ENCODE results near the gene PGAP3.

PGAP3 gene

DNA sequence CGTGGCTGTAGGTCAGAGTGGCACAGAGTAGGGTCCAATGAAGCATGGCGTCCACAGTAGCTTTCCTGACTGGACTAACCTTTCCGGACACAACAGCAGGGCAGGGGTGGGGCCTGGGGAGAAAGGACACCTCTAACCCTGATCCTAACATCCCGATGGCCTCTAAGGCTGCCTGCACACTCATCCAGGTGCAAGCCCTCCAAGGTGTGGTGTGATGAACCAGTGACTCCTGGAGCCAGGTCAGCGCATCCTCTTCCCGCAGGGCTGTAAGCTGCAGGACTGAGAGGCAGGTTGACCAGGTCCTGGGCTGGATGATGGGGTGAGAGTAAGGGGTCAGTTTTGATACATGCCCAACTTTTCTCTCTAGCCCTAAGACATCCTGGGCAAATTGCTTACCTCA lies 8.9 kb upstream of the PGAP3 start:
- DNase-seq: no peak

DNA sequence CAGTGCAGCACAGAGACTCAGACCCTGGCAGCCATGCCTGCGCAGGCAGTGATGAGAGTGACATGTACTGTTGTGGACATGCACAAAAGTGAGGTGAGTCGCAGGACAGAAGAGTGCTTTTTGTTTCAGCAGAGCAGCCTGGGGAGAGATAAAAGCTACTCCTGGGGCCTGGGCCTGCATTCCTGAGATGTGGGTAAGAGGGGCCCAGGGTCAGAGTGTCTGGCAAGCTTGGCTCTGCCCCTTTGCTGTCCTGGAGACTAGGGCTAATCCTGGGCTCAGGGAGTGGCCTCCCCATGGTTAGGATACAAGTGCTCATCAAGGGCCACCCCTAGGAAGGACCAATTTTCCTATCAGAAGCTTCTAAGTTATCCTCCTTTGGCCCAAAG lies 7.2 kb upstream of the PGAP3 start:
- no peak for DNase-seq

DNA sequence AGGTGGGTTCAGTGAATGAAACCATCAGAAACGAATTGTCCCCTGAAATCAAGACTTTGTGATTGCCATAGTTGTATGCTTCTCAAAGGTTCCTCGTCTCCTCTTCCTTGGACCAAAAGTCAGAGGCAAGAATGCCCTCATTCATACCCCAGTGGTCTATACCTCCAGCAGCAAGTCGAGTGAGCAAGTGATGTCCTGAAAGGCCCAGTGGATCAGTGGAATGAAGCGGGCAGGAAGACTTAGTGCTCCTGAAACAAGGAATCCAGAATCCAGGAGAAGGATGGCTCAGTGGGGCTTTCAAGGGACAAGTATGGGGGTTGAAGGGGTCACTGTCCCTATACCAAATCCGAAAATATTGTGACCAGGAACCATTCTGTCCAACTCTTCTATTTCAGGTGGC lies 6.7 kb upstream of the PGAP3 start:
- DNase-seq: no peak

DNA sequence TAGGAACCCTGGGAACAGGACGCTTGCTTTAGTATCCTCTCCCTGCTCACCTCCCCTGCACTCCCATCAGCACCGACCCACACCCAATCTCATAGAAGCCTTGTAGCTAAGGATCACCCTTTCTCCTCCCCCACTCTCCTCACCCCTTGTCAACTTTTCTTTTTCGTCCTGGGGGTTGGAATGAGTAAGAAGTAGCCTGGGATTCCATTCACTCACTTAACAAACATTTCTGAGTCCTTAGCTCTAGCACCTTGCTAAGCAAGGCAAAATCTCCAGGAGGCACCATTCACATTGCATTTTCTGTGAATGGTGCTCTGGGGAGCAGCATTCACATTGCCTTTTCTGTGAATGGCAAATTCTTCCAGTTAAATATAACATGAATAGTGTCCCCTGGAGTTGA lies 1.1 kb upstream of the PGAP3 start:
- no peak for DNase-seq

DNA sequence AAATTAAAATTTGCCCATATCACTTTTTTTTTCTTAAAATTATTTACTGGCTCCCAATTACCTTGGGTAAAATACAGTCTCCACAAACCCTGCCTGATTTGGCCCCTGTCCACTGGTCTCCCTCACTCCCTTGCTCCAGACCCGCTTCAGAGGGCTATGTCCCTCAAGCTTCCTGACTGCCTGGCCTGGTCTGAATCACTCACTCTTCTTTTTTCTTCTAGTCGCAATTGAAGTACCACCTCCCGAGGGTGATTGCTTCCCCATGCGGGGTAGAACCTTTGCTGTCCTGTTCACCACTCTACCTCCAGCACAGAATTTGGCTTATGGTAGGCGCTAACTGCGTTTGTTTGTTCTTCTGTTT lies 598 bp upstream of the PGAP3 start:
- DNase-seq: no peak

DNA sequence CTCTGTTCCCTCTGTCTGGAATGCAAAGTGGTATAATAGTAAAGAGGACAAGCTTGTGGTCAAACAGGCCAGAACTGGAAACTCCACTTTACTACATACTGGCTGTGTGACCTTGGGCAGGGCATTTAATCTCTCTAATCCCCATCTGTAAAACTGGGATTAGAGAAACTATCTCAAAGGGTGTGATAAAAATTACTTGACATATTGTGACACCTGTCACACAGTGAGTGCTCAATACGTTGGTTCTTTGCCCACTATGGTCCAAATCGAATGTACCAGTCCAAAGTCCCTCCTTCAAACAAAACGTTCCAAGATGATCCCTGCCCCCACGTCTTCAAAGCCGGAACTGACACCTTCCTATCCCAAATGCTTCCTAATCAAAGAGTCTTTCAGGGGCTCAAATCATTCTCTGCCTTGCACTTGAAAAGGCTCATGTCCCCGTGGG lies 734 bp downstream of the PGAP3 start:
- DNase-seq: no peak

DNA sequence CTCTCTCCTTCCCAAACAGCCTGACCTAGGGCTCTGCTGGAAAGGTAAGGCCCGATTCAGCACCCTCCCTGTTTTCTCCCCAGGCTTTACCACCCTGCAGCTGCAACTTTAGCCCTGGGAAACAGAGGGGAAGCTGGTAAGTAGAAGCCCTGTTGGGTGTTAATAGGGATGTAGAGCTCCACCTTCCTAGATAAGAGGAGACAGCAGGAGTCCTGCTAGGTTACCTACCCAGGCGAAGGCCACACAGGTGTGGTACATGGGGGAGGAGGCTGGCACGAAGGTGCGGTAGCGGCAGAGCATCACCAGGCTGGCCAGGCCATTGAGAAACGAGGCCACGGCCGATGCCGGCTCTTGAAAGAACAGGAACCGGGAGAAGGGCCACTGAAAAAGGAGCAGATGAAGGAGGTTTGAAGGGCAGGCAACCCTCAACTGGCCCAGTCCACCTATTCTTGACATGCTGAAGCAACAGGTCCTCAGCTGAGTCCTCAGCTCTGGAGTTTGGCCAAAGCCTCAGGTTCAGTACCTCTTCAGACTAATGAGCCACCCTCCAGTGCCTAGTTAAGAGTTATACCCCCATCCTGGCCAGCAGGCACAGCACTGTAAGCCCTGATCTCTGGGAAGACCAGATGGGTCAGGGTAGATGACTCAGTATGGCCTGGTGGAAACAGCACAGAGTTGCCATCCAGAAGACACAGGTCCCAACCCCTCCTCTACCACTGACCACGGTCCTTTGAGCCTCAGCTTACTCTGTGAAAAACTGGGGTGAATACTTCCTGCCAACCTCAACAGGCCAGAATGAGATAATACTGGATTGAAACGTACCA lies 3.3 kb downstream of the PGAP3 start:
- DNase-seq: no peak

DNA sequence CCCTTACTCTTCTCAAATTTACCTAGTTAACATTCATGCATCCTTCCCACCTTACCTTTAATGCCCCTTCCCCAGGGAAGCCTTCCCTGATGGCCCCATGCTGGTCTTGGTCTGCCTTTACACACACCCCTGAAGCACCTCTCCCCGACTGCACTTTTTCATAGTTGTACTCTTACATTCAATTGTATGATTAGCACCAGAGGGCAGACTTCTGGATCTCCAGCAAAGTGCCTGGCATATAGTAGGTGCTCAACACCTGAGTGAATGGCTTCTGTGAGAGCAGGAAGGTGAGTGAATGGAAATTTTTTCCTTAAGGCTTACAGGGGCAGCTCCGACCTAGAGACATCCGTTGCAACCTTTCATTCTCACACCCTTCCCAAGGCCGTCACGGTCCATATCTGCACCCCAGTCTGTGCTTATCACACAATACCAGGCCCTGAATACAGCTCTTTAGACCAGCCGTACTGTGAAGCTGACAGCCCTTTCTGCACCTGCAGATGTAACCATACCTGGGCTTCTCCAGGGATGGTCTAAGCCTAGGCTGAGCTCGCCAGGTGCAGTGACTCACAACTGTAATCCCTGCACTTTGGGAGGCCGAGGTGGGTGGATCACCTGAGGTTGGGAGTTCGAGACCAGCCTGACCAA lies 4.4 kb downstream of the PGAP3 start:
- no peak for DNase-seq

DNA sequence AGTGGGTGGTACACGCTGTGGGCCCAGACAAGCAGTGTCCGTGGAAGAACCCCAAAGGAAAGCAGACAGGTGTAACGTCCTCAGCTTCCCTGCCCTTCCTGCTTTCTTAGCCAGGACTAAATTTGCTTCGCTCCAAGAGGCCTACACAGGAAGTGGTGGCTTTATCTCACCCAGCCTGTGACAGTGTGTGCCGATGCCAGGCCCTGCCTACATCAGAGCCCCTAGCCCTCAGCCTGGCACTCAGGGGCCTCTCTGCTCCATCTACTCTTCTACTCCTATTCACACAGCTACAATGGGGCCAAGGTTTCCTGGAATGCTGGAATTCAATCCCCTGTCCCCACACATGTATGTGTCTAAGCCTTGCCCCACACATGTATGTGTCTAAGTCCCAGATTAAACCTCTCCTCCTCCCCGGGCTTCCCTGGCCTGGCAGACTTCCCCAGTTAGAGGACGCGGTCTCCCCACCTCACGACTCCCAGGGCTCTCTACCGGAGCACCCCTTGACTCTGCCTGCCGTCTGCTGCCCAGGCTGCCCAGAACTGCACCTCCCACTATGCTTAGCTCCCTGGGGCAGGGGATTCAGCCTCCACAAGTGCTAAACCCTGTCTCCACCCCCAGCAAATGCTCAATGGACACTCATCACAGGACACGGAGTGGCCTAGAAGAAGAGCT lies 8.2 kb downstream of the PGAP3 start:
- DNase-seq: peak; percentile 35

DNA sequence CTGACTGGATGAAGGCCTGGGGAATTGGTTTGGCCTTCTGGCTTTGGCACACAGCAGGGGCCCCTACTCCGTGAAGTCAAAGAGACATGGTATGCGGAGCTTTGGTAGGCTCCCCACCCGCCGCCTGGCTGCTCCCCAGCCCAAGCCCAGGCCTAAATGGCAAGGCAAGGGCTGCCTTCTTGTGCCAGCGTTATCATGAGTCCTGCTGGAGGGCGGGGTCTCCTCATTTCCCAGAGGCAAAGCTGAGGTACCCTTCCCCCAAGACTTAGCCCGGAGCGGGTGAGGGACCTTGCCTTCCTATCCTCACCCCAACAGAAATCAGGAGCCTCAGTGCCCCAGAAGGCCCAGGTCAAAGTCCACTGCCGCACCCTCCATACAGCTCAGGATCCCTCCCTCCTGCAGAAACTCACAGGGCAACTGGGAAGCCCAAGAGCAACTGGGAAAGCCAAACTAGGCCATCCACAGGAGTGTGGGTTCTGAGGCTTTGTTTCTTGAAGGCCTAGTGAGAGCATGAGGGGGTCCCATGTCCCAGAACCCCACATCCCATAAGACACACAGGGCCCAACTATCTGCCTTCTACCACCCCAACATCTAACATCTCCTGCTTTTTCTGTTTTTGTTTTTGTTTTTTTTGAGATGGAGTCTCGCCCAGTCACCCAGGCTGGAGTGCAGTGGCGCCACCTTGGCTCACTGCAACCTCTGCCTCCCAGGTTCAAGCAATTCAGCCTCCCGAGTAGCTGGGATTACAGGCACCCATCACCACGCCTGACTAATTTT lies 9.3 kb downstream of the PGAP3 start:
- no peak for DNase-seq

DNA sequence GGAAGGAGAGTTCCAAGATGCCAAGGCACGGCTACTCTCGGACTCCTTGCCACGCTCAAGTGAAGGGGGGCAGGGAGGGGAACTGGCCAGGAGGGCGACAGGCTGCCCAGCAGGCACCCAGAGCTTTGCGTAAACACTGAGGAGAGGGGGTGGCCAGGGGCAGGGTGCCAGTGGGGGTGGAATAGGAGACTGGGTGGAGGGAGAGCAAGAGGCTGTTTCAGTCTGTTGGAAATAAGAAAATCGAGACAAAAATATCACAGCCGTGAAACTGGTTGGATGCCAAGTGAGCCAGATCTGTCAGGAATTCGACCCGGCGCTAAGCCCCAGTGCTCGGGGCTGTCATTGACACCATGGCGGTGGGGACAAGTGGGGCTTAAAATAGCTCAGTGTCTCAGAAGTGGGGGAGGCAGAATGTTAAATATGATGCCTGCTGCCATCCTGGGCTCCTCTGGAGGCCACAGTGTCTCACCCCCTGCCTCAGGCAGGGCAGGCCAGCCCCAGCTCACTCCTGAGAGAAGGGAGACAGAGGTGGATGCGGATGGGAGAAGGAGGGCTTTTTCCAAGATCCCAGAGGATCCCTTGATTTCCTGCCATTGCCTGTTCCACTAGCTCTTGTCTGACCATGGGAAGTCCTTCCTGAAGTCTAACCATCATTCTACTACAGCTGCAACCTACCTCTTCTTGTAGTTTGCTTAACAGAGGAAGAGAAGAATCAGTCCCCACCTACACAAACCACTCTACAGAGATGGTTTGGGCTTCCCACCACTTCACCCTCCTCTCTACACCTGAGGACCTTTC lies 10.1 kb downstream of the PGAP3 start:
- no peak for DNase-seq

DNA sequence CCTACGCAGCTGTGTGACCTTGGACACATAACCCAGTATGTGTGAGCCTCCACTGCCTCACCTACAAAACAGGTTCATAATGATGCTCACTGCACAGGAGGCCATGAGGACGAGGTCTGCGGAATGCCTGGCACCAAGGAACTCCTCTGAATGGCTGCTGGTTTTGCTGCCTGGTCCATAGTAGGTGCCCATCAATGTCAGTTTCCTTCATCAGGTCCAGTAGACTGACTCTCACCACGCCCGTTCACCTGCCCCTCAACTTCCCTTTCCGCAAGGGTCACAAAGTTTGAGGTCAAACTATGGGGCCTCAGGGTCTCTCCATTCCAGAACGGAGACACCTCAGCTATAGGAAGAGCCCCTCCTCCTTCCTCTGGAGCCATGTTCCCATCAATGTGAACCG lies 10.8 kb downstream of the PGAP3 start:
- DNase-seq: no peak

DNA sequence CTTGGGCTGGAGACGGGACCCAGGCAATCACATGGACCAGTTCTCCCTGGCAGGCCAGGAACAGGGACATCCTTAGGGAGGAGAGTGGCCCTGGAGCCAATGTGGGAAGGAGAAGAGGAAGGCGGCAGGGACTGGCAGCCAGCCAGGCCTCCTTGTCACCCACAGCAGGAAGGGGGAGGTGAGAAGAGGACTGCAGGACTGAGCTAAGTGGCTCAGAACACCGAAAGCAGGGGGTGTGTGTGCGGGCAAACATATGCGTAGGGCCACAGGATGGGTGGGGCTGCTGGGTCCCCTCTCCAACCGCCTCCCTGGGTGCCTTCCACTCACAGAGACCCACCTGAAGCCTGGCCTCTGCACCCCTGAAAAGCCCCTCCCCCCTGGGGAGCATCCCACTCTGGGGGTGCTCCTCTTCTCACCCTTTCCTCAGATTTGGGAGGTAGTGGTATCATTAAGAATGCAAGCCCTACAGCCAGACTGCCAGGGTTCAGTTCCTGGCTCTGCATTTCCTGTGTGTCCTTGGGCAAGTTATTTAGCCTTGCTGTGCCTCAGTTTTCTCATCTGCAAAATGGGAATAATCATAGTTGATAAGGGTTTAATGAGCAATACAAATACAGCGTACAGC lies 11.5 kb downstream of the PGAP3 start:
- DNase-seq: peak; percentile 35

DNA sequence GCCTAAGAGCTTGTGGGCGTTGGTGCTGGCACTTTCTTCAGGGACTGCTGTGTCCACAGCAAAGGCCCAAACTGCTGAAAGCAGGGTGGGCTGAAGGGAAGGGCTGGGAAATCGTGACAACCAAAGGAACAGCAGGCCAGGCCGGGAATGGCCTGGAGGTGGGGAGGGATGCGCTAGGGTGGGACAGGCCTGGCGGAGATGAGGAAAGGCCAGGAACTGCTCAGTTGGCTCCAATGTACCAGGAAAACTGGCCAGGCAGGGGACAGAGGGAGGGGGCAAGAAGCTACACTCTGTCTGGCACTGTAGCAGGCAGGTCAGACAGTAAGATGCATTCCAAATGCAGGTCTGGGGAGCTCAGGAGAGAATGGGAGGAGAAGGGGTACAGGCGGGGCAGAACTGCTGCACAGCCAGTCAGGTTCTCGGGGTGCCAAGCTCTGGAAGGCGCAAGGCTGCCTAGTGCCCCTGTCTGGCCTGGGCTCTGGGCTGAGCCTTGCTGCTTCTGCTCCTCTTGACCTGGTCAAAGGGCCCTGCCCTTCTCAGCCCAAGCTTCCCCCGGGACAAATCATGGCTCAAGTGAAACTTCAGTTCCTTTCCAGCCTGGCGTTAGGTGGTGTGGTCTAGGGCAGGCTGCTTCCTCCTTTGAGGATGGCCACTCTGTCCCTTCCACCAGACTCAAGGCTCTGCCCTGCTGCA lies 12.3 kb downstream of the PGAP3 start:
- DNase-seq: no peak

DNA sequence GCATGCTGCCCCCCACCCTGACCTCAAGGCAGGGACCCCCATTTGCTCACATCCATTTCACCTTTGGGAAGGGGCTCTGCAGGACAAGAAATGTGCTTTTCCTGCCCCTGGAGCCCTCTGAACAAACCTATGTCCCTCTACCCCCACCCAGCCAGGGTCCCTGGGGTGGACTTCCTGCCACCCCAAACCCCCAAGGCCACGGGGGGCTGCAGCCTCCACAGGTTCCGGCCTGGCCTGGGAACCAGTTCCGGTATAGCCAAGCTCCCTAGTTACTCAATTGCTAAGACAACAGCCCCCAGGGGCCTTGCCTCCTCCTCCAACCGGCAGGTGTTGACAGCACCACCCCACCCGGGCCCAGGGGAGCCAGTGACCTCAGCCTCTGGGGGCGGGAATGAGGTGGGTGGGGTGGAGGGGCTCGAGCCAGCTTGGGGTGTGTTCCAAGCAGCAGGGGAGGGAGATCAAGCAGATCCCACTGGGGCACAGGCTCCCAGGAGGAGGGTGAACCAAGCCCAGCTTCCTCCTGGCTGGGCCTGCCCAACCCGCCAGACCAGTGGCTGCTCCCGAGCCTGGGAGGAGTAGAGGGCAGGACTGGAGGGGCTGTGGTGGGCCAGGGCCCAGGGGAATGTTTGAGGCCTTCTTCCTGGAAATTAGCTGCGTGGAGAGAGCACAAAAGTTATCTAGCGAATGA lies 13.0 kb downstream of the PGAP3 start:
- no peak for DNase-seq

DNA sequence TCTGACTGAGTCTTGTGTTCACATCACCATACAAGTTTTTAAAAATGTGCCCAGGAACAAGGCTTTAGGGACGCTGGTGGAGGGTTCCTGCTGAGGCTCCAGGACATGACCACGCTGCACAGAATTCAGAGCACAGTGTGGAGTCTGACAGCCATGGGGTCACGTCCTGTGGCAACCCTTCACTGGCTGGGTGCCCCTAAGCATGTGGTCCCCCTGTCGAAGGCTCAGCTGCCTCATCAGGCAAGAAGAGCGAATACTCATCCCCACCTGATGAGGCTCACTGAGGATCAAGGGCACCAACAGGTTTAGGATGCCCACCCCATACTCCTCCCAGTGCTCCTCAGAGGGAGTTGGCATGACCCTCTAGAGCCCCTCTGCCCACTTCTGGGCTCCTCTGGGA lies 13.7 kb downstream of the PGAP3 start:
- no peak for DNase-seq

DNA sequence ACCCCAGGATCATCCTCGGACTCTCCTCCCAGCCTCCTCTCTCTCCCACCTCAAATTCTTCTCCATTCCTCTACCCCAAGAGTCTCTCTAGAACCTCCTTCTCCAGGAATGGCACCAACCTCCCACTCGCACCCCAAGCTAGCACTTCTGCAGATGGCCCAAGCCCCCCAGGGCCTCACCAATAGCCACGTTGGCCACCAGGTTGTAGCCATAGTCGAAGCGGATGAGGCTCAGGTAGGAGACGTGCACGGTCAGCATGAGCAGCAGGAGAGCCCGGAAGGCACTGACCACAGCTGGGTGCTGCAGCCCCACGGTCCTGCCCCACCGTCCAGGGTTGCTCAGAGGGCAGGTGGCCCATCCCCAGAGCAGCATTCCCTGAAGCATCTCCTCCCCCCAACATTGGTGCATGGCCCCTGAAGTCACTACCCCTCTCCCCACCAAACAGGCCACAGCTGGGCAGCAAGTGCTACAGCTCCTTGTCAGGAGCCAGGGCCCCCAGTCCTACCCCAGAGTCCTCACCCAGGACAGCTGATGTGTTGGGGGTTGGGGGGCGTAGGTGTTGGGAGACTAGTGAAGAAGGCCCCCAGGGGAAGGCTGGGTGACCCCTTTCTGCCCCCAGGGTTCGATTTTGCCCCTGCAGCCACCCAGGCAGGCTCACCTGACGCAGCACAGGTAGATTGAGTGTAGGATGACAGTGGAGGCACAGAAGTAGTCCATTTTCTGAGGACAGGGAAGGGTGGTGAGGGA lies 14.3 kb downstream of the PGAP3 start:
- no peak for DNase-seq

DNA sequence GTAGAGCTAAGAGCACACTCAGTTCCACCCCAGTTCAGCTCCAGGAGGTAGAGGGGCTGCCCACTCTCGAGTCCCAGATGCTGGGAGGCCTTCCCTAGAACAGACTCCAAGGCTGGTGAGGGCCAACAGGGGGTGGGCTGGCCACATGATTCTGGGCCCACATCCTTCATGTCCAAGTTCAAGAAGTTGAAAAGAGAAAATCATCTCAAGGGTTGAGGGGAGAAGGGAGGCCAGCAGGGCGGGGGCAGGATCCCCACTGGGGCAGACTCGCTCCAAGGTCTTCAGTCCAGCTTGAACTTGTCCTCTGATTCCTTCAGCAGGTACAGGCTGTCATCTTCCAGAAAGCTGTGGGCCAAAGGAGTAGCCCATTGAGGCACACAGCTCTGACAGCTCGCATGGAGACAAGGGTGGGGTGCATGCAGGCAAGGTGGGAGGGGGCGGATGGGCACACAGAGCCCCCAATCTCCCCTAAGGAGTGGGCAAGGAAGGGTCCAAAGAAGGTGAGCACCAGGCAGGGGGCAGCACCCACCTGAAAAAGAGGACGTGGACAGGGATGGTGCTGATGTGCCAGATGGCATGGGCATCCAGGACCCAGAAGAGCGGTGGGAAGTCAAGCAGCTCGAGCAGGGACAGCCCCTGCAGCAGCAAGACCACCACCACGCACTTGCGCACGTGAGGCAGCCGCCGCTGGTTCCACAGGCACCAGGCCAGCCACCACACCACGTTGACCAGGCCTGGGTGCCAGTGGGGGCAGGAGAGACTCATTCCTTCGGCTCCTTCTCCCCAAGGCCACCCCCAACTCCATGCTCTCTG lies 15.1 kb downstream of the PGAP3 start:
- DNase-seq: no peak
